GM18507 (cell line): Measurements from ENCODE around the gene MRPL54.

Experiments used
- DNase-seq: peaks from one replicate; pipeline ENCODE4 v3.0.0; 2011; ENCODE audit warnings: low read depth; ENCODE audit not compliant: insufficient read length; ENCODE audit errors: extremely low spot score
- FAIRE-seq: peaks from 2 replicates; lab custom pipeline; 2011; peaks lifted over from hg19 to GRCh38; lab: Jason Lieb, UNC

Gene MRPL54

DNA sequence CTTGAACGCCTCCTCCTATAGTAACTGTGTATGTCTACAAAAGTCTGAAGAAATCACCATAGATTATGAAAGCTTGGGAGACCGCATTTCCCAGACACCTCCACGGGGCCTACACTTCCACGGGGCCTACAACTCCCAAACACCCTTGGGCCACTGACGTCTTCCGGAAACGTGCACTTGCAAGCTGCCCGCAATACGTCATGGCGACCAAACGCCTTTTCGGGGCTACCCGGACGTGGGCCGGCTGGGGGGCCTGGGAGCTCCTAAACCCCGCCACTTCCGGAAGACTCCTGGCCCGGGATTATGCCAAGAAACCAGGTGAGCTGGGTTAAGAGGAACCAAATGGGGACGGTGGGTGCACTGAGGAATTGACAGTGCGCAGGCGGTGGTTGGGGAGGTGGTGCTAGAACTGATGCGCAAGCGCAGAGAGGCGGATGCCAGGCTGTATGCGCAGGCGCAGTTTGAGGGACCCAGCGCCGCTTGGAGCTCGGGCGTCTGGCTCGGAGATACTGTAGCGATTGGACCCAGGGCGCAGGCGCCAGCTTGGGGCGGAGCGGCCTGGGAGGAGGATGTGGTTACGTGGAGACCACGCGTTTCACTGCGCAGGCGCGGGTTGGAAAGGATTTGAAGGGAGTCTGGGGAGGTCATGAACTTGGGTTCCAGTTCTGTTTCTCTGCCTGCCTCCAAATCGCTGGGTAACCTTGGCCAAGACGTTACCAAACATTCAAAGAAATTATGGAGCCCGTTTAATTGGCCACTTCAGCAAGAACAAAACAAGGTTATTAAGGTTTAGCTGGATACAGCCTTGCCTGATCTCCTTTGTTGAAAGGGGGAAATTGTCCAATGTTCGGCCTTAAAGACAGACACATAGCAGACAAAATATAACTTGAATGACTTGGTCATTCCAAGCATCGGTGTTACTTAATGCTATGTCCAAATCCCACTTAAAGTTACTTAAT is at the start of gene MRPL54:
Gene MRPL54, plus strand, starts transcription at position 182 of the 959 bp plus-strand sequence. Its CDS starts 19 bp downstream, at position 201.
- DNase-seq = peak; percentile 95
- peak; percentile 98 for FAIRE-seq

DNA sequence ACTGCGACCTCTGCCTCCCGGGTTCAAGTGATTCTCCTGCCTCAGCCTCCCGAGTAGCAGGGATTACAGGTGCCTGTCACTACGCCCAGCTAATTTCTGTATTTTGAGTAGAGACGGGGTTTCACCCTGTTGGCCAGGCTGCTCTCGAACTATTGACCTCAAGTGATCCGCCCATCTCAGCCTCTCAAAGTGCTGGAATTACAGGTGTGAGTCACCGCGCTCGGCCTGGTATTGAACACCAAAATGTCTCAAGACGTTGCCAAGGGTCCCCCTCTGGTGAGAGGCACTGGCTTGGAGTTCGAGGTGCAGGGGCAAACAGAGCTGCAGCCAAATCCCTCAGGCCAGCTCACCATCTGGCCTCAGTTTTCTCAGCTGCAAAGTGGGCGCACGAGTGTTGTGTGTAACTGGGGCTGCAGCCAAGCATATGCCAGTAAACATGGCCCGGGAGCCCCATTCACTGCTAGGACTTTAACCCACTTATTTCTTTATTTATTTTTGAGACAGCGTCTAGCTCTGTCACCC is 46.3 kb upstream of the MRPL54 start:
- no peak for DNase-seq
- FAIRE-seq = no peak

DNA sequence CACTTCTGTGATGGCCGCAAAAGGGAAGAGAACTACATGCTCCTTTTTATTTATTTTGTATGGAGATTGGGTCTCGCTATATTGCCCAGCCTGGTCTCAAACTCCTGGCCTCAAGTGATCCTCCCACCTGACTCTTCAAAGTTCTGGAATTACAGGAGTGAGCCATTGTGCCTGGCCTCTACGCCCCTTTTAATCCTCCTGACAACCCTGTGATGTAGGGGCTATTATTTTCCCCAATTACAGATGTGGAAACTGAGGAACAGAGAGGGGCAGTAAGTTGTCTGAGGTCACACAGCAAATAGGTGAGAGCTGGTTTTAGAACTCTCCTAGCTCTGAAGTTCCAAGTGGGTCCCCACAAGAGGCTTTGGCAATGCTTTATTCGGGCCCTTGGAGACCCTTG is 42.6 kb upstream of the MRPL54 start:
- FAIRE-seq = no peak
- no peak for DNase-seq

DNA sequence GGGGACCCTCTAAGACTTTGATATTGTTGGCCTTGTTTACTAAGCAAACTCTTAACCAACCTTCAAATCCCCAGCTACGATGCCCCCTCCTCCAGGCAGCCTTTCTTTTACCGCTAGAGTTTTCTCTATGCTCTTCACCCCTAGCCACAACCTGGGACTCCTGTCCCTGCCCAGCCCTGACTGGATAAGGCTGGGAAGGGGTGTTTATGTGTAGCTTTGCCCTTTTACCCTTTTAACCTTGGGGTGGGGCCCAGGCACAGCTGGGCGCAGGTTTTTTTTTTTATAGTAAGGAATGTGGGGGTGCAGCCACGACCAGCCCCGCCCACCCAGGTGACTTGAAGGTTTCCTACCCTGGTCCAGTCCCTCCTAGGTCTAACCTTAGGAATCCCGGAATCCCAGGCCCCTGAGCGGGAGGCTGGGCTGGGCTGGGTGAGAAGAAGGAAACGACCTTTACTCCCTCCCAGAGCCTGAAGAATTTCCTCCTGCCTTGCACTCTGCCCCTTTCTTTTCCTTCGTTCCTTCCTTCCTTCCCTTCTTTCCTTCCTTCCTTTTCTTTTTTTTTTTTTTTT is 42.0 kb upstream of the MRPL54 start:
- FAIRE-seq = no peak
- no peak for DNase-seq

- DNase-seq (peak; percentile 83), FAIRE-seq (peak; percentile 54)
Measured at GRCh38 chr19:3721131-3721886, 41.2 kb upstream of the MRPL54 start.

GRCh38 chr19:3721887-3722442 is 40.5 kb upstream of the MRPL54 start:
- FAIRE-seq (no peak), DNase-seq (no peak)

- no peak for DNase-seq
- no peak for FAIRE-seq
Measured at GRCh38 chr19:3722443-3723109, 39.9 kb upstream of the MRPL54 start.

DNA sequence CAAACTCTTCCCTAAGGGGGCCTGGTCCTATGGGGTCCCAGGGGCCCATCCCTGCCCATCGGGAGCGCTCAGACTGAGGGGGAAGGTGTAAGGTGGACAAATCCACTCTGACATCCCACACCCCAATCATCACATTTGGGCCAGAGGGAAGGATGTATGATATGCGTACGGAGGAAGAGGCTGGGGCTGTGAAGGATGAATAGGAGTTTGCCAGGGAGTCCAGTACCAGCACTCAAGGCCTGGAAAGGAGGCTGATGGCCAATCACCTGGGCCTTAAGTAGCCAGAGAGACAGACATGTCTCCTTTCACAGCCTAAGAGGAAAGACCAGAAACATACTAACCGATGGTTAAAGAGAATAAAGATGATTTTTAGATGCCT is 39.4 kb upstream of the MRPL54 start:
- DNase-seq (no peak), FAIRE-seq (no peak)

DNA sequence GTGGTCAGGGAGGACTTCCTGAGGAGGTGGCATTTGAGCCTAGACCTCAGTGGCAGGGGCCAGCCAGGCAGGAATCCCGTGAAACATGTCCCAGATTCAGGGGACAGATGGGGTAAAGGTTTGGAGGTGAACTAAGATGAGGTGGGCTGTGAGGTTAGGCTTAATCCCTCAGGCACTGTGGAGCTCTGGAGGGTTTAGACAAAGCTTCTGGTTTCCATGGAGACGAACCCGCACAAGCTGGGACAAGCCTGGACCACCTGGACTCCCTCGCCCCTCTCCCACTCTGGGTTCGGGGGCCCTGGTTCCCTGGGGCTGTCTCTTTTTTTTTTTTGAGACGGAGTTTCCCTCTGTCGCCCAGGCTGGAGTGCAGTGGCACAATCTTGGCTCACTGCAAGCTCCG is 38.6 kb upstream of the MRPL54 start:
- no peak for DNase-seq
- no peak for FAIRE-seq

DNA sequence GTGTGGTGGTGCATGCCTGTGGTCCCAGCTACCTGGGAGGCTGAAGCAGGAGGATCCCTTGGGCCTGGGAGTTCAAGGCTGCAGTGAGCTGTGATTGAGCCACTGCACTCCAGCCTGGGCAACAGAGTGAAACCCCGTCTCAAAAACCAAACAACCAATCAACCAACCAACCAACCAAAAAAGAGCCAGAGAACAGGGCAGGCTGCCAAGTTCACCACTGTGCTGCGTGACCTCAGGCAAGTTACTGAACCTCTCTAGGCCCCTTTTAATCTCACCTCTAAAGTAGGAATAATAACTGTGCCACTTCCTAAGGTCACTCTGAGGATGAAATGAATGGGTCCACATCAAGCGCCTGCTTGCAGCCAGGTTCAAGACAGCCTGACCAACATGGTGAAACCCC is 37.4 kb upstream of the MRPL54 start:
- DNase-seq (no peak), FAIRE-seq (no peak)

- FAIRE-seq (no peak), DNase-seq (no peak)
Measured at GRCh38 chr19:3725640-3726310, 36.7 kb upstream of the MRPL54 start.

- FAIRE-seq = no peak
- no peak for DNase-seq
Measured at GRCh38 chr19:3730457-3730958, 32.0 kb upstream of the MRPL54 start.

- FAIRE-seq (no peak), DNase-seq (no peak)
Measured at GRCh38 chr19:3732108-3732507, 30.4 kb upstream of the MRPL54 start.

- no peak for DNase-seq
- no peak for FAIRE-seq
Measured at GRCh38 chr19:3733549-3734309, 28.8 kb upstream of the MRPL54 start.

DNA sequence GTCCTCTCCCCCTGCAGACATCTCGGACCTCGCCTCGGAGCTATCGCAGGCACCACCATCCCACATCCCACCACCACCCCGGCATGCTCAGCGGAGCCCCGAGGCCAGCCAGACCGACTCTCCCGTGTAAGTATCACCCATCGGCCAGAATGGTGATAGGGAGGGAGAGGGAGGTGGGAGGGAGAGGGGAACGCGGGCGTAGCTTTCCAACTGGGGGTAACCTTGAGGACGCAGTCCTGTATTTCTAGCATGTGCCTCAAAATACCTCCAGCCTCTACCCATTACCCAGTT is 28.2 kb upstream of the MRPL54 start:
- FAIRE-seq = no peak
- no peak for DNase-seq

DNA sequence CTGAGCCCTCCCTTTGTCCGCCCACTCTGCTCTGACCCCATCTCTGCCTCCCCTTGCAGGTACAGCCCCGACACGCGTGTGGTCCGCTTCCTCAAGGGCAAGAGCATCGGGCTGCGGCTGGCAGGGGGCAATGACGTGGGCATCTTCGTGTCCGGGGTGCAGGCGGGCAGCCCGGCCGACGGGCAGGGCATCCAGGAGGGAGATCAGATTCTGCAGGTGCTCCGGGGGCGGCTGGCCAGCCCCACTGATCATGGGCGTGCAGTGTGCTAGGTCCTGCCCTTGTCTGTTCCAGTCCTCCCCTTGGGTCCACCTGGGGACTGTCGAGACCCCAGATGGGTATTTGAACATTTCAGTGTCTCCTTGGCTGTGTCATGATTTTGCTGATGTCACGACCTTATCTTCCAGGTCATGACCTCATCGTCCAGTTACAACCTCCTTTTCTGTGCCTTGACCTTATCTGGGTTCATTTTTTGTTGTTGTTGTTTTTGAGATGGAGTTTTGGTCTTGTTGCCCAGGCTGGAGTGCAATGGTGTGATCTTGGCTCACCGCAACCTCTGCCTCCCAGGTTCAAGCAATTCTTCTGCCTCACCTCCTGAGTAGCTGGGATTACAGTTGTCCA is 26.3 kb upstream of the MRPL54 start:
- FAIRE-seq (no peak), DNase-seq (no peak)

DNA sequence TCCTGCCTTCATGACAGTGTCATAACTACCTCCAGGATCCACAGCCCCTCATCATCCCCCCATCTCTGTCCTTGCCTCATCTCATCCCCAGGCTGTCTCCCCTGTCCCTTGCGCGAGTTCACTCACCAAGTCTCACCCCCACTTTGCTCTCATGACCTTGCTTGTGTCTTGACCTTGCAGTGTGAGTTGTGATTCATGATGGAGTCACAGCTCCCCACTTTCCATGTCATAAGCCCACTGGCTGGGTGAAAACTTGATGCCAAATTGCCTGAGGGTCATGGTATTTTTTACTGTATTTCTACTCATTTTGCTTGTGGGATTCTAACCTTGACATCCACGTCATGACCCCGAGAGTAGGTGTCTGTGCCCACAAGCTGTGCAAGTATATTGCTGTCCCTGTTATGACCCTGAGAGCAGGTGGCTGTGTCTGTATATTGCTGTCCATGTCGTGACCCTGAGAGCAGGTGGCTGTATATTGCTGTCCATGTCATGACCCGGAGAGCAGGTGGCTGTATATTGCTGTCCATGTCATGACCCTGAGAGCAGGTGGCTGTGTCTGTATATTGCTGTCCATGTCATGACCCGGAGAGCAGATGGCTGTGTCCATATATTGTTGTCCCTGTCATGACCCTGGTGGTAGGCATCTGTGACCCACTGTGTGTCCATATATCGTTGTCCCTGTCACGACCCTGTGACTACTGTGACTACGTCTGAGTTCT is 24.8 kb upstream of the MRPL54 start:
- FAIRE-seq = no peak
- no peak for DNase-seq
